Fibroblast of villous mesenchyme (primary cell): ENCODE data around the gene CREG2. TPM values are rescaled to one million over a fixed set of nuclear protein-coding genes. Genes with fewer than 3 reads are reported as not detected.
A peak's percentile ranks its signal among the peaks of the same experiment; 100 is the strongest.

Source experiments
- DNase-seq: peaks from one replicate; pipeline ENCODE4 v3.0.0-alpha.2; 2010; ENCODE audit warnings: low read depth
- H3K4me3 ChIP-seq: 2 replicates; pipeline ENCODE4 v1.5.1; 2011; ENCODE audit warnings: low read depth, mild to moderate bottlenecking, low read length
- CTCF ChIP-seq: IDR thresholded peaks from 2 replicates; pipeline ENCODE4 v1.5.1; 2012; ENCODE audit warnings: low read depth, mild to moderate bottlenecking, low read length; ENCODE audit not compliant: insufficient read depth
- small RNA-seq: library from RNA; depleted of rRNA; stranded (forward); fragments of <200 nt; gene quantifications from one replicate; pipeline ENCODE3, GENCODE V24; 2012
- total RNA-seq: library from RNA; depleted of rRNA; stranded (reverse); fragments of >200 nt; gene quantifications from 2 replicates; pipeline ENCODE4 v1.2.3, GENCODE V29; 2012

The CREG2 gene
- total RNA-seq, 1 donor, result not detected

DNA sequence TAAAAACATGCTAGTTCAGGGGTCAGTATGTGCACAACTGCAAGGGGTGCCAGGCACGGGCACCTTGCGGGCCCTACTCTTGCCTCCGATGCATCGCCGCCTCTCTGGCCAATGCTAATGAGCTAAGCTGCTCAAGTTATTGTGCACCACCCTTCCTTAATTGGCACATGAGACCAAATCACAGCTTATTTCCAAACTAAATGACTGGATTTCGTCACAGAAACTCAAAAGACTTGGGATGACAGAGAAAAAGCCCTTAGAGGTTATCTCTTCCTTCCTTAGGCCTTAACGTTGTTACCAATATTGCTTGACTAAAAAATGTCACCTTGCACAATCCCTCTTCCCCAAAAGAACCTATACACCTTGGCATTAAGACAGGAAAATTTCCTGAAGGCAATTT is 86.5 kb downstream of the CREG2 start:
- no peak overlapping the region for H3K4me3 ChIP-seq
- no peak for DNase-seq
- TF ChIP-seq CTCF, result no peak

DNA sequence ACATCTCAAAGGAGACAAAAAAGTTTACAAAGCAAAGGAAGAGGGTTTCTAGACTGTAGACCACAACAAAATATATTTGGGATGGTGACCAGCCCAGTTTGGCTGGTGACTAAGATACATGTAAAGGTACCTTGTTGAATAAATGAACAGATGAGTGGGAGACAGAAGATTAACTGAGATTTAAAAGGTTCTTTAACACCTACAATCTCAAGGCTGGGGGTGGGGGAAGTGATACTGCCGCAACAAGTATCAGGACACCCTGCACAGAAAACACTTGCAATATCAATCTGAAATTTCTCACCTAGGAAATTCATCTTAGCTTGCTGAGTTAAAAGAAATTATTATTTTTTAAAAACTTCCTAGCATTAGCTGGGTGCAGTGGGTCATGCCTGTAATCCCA is 87.1 kb downstream of the CREG2 start:
- DNase-seq, result no peak

GRCh38 chr2:101299604-101300003 is 87.7 kb downstream of the CREG2 start:
- TF ChIP-seq CTCF, result no peak
- DNase-seq, result no peak
- H3K4me3 ChIP-seq, result no peak overlapping the region

More for the DNA sequence above, 87.1 kb downstream of the CREG2 start:
- no peak for TF ChIP-seq CTCF
- H3K4me3 ChIP-seq, result no peak overlapping the region

DNA sequence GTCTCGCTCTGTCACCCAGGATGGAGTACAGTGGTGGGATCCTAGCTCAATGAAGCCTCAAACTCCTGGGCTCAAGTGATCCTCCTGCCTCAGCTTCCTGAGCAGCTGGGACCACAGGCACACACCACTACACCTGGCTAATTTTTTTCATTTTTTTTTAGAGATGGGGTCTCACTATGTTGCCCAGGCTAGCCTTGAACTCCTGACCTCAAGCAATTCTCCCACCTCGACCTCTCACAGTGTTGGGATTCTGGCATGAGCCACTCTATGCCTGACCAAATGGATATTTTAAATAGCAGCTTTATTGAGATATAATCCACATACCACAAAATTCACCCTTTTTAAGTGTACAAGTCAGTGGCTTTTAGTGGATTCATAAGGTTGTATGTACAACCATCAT is 89.9 kb downstream of the CREG2 start:
- no peak overlapping the region for H3K4me3 ChIP-seq

DNA sequence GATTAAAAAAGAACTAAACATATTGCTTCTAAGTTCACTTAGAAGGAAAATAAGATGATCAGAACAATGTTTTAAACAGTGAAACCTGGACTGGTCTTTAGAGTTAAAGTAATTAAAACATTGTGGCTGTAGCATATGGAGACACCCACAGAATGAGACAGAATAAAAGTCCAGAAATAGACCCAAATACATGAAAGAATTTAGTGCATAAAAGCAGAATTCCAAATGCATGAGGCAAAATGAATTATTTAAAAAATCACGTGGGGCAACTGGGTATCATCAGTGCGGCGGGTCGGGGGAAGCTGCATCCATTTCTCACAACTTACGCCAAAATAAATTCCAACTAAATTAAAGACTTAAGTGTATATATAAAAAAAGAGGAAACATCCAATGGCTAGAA is 90.9 kb downstream of the CREG2 start:
- no peak overlapping the region for H3K4me3 ChIP-seq
- no peak for TF ChIP-seq CTCF
- peak; percentile 13 for DNase-seq

More for the DNA sequence above, 89.9 kb downstream of the CREG2 start:
- DNase-seq, result no peak
- TF ChIP-seq CTCF, result no peak

- no peak for TF ChIP-seq CTCF
- peak; percentile 30 for DNase-seq
- H3K4me3 ChIP-seq, result no peak overlapping the region
Observed at GRCh38 chr2:101295895-101296294, 91.4 kb downstream of the CREG2 start.

Small RNA genes within 50 kb of the gene (small RNA-seq; reads per million reads assigned to genes)
- 0.47 reads per million for gene MIR5696

Other genes with a start within 250 kb of the CREG2 start
- 10.6 and 13.4 TPM in 2 replicates for gene TBC1D8, start 236.1 kb downstream of the CREG2 start, total RNA-seq
- 39.0 and 51.0 TPM in 2 replicates for gene CNOT11, start 134.6 kb downstream of the CREG2 start, total RNA-seq
- 49.3 and 53.5 TPM in 2 replicates for gene RNF149, start 78.8 kb downstream of the CREG2 start, total RNA-seq
- gene RFX8, start 87.6 kb upstream of the CREG2 start, total RNA-seq, result 0.97 and 1.7 TPM in 2 replicates